ENCODE results near the gene RDX. TPM values are rescaled to one million over a fixed set of nuclear protein-coding genes. Genes with fewer than 3 reads are reported as not detected.

RDX gene
- total and polyA plus RNA-seq, 2 of the 13 experiments (the other 11 are each of a cell fraction or from before 2014, with no cell fraction given) = 20.7 to 63.1 TPM

- no peak overlapping the region for H3K4me2 ChIP-seq (ENCODE audit: low read depth, low read length)
- H3K9ac ChIP-seq (ENCODE audit: insufficient read depth, low read depth, low read length) = no peak overlapping the region
- H3K4me1 ChIP-seq (ENCODE audit: insufficient read depth, low read length) = no peaks in the 10 kb centered on the region
- TF ChIP-seq MEIS1 (CRISPR knock-in tag; IDR thresholded peaks at IDR 0.05; ENCODE audit: borderline replicate concordance) (no peak), ZNF124 (CRISPR knock-in tag; IDR thresholded peaks at IDR 0.05) (no peak), TGIF2 (CRISPR knock-in tag; IDR thresholded peaks at IDR 0.05) (no peak), MIER2 (CRISPR knock-in tag; IDR thresholded peaks at IDR 0.05) (no peak), ZNF879 (CRISPR knock-in tag; IDR thresholded peaks at IDR 0.05) (no peak)
- TF ChIP-seq, protein P1, sequence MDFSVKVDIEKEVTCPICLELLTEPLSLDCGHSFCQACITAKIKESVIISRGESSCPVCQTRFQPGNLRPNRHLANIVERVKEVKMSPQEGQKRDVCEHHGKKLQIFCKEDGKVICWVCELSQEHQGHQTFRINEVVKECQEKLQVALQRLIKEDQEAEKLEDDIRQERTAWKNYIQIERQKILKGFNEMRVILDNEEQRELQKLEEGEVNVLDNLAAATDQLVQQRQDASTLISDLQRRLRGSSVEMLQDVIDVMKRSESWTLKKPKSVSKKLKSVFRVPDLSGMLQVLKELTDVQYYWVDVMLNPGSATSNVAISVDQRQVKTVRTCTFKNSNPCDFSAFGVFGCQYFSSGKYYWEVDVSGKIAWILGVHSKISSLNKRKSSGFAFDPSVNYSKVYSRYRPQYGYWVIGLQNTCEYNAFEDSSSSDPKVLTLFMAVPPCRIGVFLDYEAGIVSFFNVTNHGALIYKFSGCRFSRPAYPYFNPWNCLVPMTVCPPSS (IDR thresholded peaks at IDR 0.05) = no peak
- no peaks in the 10 kb centered on the region for H3K36me3 ChIP-seq (replicated peaks in 1 of 2; ENCODE audit: control insufficient read depth in 1 of 2, insufficient read depth in 2 of 2, low read length in 2 of 2)
- WGBS (ENCODE audit: low lambda C conversion rate) = 23% methylated on average over 6 of the region's 7 CpGs
- no peak overlapping the region for H2AFZ ChIP-seq (ENCODE audit: low read length)
- intact Hi-C loops (cut with micrococcal nuclease; ENCODE audit: unreplicated experiment) (no loop called here), in situ Hi-C loops (cut with HindIII; ENCODE audit: extremely low pct_ligation_motif_present, low pct_unique_long_range_greater_than_20kb) (no loop called here)
- no peak overlapping the region for H3K27ac ChIP-seq (ENCODE audit: extremely low read length, insufficient read depth, low read length)
- no peaks in the 10 kb centered on the region for H3K9me3 ChIP-seq (ENCODE audit: low read length)
- no peaks in the 10 kb centered on the region; a peak in 1 of 5 replicates for H3K27me3 ChIP-seq (ENCODE audit: control insufficient read depth in 1 of 2, insufficient read depth in 2 of 2, low read length in 2 of 2)
- ChIA-PET CTCF (ENCODE audit: low intra/inter-chr PET ratio, low total read pairs) (no interaction called here), POLR2A (no interaction called here)
- no TSS peak for BruUV-seq (replicated peaks)
- DNase-seq (ENCODE audit: low spot score) = no peak
- no peak overlapping the region for H3K4me3 ChIP-seq (replicated peaks in 1 of 3; ENCODE audit: insufficient read depth in 1 of 3, low read depth in 2 of 3, low read length in 3 of 3)
- no peaks in the 10 kb centered on the region for H3K79me2 ChIP-seq (ENCODE audit: insufficient read depth, low read length)
- no peaks in the 10 kb centered on the region for H4K20me1 ChIP-seq (ENCODE audit: insufficient read depth, low read length)
- FAIRE-seq = no peak
- ATAC-seq = no peak; the same call in 2 of the 3 replicates
Measured at GRCh38 chr11:110185599-110185998, 110.8 kb downstream of the RDX start.

DNA sequence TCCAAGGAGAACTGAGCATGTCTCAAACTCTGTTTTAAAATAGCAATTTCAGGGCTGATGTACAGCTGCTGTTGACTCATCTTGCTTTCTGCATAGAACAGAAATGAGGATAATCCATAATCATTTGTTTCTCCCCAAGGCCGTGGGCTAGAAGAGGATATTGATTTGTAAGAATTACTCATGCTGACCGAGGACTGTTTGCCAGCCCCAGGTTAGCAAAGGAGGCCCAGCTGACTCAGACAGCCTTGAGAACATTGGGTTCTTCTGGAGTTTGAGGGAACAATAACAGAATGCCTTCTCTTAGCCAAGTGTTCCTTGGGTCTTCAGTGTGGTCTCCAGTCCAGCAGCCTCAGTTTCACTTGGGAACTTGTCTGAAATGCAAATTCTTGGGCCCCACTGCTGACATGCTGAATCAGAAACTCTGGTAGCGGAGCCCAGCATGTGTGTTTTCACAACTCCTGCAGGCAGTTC, 111.3 kb downstream of the RDX start:
- Histone ChIP-seq H3K27me3 (ENCODE audit: control insufficient read depth in 1 of 2, insufficient read depth in 2 of 2, low read length in 2 of 2) (no peaks in the 10 kb centered on the region; a peak in 1 of 5 replicates), H3K9me3 (ENCODE audit: low read length) (no peaks in the 10 kb centered on the region), H2AFZ (ENCODE audit: low read length) (no peak overlapping the region), H3K27ac (ENCODE audit: extremely low read length, insufficient read depth, low read length) (no peak overlapping the region), H3K4me2 (ENCODE audit: low read depth, low read length) (no peak overlapping the region), H3K4me1 (ENCODE audit: insufficient read depth, low read length) (0 out of 2 replicates have a peak, but pooled peaks cover 1% of the 10 kb centered on the region), H3K36me3 (replicated peaks in 1 of 2; ENCODE audit: control insufficient read depth in 1 of 2, insufficient read depth in 2 of 2, low read length in 2 of 2) (no peaks in the 10 kb centered on the region), H4K20me1 (ENCODE audit: insufficient read depth, low read length) (no peaks in the 10 kb centered on the region), H3K4me3 (replicated peaks in 1 of 3; ENCODE audit: insufficient read depth in 1 of 3, low read depth in 2 of 3, low read length in 3 of 3) (no peak overlapping the region), H3K9ac (ENCODE audit: insufficient read depth, low read depth, low read length) (no peak overlapping the region), H3K79me2 (ENCODE audit: insufficient read depth, low read length) (no peaks in the 10 kb centered on the region)
- WGBS (ENCODE audit: low lambda C conversion rate) = 19% methylated on average over 3 of the region's 3 CpGs
- ChIA-PET CTCF (ENCODE audit: low intra/inter-chr PET ratio, low total read pairs) (no interaction called here), POLR2A (no interaction called here)
- no TSS peak for BruUV-seq (replicated peaks)
- DNase-seq (ENCODE audit: low spot score) (peak; percentile 14), FAIRE-seq (no peak), ATAC-seq (peak; percentile 69)
- intact Hi-C loops (cut with micrococcal nuclease; ENCODE audit: unreplicated experiment) = no loop called here
- in situ Hi-C loops (cut with HindIII; ENCODE audit: extremely low pct_ligation_motif_present, low pct_unique_long_range_greater_than_20kb) = no loop called here
- TF ChIP-seq ZNF629 (CRISPR knock-in tag; conservative IDR thresholded peaks at IDR 0.05) (no peak), ZNF816 (CRISPR knock-in tag; IDR thresholded peaks at IDR 0.05; ENCODE audit: borderline replicate concordance) (no peak), FOXK1 (CRISPR knock-in tag; IDR thresholded peaks at IDR 0.05; ENCODE audit: borderline replicate concordance, low read depth) (no peak), ZNF503 (CRISPR knock-in tag; IDR thresholded peaks at IDR 0.05) (no peak), KLF12 (CRISPR knock-in tag; IDR thresholded peaks at IDR 0.05; ENCODE audit: borderline replicate concordance) (no peak), TRAFD1 (CRISPR knock-in tag; IDR thresholded peaks at IDR 0.05; ENCODE audit: borderline replicate concordance) (no peak), ZFP1 (CRISPR knock-in tag; IDR thresholded peaks at IDR 0.05) (no peak), ZKSCAN1 (IDR thresholded peaks at IDR 0.05; ENCODE audit: low read length) (no peak), SALL1 (CRISPR knock-in tag; IDR thresholded peaks at IDR 0.05) (0 out of 2 replicates have a peak, but pooled peaks have one; percentile 13)

Data from HepG2 (cell line).